NCI-H128 (cell line): Measurements from ENCODE around the gene ZFR2.

ENCODE experiments used
- DNase-seq: peaks from one replicate; lab custom pipeline; 2025; ENCODE audit not compliant: unreplicated experiment; lab: John Stamatoyannopoulos, UW

ZFR2 gene

DNA sequence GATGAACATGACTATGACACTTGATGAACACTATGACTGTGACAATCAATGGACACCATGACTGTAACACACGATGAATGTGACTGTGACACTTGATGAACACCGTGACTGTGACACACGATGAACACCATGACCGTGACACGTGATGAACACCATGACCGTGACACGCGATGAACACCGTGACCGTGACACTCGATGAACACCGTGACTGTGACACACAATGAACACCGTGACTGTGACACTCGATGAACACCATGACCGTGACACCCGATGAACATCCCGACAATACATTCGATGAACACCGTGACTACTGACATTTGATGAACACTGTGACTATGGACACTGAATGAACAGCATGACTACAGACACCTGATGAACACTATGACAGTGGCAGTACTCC lies 30.9 kb downstream of the ZFR2 start:
- no peak for DNase-seq

DNA sequence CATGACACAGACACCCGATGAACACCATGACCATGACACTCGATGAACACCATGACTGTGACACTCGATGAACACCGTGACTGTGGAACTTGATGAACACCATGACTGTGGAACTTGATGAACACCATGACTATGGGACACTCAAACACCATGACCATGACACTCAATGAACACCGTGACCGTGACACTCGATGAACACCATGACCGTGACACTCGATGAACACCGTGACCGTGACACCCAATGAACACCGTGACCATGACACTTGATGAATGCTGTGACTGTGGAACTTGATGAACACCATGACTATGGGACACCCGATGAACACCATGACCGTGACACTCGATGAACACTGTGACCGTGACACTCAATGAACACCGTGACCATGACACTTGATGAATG lies 31.5 kb downstream of the ZFR2 start:
- DNase-seq: no peak

DNA sequence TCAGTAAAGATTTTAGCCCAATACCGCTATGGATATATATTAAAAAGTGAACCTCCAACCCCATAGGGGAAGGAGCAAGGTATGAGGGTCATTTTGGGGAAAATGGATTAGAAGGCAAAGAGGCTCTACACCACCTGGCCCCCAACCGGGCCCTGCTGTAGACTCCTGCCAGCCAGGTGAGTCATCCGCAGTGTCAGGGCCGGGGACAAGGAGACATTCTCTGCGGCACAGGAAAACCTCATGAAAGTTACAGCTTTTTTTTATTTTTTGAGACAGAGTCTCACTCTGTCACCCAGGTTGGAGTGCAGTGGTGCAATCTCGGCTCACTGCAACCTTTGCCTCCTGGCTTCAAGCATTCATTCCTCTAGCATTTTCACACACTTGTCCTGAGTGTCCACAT lies 32.0 kb downstream of the ZFR2 start:
- no peak for DNase-seq

DNA sequence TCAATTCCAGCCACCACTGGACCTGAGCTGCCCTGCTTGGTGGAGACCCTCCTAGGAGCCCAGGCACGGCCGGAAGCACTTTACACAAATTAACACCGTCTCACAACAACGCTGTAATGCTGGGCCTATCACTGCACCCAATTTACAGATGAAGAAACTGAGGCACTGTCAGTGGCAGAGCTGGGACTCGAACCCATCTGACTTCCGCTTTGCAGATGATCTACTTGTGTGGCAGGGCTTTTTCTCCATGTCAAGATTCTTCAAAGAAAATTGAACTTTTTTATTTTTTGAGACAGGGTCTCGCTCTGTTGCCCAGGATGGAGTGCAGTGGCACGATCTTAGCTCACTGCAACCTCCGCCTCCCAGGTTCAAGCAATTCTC lies 33.8 kb downstream of the ZFR2 start:
- DNase-seq: no peak

DNA sequence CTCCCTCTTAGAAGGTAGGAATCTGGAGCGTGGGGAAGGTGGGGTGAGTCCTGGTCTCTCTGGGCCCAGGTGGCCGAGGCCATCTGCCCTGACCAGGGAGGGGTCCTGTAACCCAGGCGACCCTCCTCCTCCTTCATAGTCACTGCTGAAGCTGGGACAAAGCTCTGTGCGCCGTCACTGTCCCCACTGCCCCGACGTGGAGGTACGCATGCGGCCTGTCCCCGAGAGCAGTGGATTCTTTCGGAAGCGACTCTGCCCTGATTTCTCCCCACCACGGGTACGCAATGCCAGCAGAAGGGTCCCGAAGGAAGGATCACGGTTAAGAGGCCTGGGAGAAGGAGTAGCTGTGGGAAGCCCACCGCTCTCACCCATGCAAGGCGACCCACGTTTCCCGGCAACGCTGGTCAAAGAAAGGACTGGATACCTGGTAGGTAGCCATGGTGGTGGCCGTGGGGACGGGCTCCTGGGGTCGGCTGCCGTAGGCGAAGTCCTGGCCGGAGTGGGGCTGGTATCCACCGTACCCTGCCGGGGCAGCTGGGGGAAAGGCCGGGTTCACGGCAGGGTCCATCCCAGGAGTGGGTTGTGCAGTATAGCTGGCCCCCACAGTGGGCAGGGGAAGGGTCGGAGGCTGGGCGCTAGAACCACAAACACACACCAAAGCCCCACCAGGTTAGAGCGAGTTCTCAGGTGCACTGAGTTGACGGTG lies 34.3 kb downstream of the ZFR2 start:
- no peak for DNase-seq

DNA sequence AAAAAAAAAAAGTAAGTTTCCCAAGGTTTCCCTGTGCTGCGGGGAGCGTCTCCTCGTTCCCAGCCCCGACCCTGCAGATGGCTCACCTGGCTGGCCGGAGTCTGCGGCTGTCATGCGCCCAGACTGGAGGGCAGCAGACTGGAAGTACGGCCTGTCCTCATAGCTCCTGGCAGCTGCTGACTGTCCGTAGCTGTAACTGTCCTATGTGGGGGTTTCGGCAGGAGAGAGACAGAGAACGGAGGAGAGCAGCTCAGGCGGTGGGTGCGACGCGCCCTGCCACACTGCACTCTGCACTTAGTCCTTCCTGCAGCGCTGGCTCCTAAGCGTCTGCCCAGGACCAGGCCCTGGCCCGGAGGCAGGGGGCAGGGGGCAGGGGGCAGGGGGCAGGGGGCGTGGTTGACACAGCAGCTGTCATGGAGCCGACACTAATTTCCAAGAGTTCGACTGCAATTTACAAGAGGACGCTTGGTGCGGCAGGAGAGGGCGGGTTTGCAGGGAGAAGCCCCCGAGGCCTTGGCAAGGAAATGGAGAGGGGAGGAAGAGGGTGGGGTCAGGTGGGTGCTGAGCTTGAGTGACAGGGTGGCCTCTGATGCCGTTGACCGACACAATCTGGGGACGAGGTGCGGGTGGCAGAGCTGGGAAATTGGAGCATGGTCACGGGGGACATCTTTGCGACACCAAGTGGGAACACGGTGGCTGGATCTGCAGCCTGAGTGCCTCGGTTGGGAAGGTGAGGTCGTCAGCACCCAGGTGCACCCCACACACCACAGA lies 35.1 kb downstream of the ZFR2 start:
- DNase-seq: no peak

DNA sequence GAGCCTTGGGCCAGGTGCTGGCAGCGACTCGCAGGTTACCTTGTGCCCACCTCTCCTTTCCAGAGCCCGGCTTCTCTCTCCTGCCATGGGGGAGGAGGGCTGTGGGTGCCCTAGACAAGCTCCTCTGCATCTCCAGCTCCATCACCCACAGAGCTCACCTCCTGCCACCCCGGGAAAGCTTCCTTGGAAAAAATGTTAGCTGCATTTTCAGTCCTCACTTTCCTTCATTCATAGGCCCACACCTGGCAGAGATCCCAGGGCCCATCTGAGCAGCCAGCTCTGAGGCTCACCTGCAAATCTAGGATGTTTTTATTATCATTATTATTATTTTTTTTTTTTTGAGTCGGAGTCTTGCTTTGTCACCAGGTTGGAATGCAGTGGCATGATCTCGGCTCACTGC lies 36.8 kb downstream of the ZFR2 start:
- DNase-seq: no peak

DNA sequence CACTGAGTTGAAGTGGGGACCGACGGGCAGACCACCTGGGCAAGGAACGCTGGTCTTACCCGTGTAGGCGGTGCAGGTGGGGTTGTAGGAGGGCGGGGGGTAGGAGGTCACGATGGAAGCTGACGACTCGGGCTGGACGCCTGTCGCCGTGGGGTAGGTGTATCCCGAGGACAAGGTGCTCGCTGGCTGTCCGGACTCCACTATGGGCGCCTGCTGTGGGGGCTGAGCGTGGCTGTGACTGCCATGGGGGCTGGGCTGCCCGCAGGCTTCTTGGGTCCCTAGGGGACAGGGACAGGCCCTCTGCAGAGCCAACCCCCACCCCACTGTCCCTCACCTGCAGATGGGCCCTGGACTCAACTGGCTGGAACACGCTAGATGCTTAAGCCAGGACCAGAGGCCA lies 37.2 kb downstream of the ZFR2 start:
- no peak for DNase-seq

DNA sequence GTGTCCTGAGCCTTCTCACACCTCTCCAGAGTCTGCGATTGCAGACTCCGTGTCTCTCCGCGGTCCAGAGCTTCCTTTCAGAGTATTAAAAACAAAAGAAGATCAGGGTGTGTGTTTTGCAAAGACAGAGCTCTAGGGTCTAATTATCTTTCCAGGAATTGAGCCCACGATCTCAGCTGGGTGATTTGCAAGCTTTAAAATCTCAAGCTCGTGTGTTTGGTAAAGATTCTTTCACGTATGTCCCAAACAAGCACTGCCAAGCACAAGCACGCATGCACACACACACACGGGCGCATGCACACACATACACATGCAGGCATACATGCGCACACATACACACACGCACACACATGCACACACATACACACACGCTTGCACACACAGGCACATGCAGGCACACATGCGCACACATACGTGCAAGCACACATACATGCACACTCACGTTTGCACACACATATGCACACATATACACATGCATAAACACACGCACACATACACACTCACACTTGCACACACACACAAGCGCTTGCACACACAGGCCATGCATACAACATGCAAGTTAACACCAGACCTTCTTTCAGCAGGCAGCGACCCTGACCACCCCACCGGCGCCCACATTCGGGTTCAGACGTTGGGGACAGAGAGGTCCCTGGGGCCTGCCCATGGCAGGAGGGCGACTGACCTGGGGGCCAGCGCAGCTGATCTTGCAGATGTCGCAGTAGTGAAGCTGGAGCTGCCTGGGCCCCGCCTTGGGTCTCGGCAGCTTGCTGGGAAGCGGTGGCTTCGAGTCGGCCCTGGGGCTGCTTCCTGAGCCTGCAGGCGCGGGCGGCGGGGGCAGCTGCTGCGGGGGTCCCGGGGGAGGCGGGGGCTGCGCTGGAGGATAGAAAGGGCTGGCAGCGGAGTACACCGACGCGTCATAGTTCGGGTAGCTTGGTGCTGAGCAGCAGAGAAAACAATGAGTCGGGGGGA lies 37.9 kb downstream of the ZFR2 start:
- no peak for DNase-seq

DNA sequence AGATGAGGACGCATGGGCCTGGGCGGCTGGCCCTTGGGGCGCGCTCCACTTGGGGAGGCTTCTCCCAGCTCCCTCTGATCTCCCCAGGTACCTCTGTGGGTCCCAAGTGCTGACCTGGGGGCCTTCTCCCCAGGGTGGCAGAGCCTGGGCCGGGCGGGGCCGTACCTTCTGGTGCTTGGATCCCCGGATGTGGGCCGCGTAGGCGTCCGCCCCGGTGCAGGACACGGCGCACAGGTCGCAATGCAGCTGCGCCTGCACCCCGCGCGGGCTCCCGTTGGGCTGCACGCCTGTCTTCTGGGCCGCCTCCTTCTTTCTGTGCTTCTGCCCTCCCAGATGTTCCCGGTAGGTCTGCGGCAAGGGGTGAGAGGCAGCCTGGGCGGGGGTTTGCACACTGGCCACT lies 41.5 kb downstream of the ZFR2 start:
- no peak for DNase-seq

DNA sequence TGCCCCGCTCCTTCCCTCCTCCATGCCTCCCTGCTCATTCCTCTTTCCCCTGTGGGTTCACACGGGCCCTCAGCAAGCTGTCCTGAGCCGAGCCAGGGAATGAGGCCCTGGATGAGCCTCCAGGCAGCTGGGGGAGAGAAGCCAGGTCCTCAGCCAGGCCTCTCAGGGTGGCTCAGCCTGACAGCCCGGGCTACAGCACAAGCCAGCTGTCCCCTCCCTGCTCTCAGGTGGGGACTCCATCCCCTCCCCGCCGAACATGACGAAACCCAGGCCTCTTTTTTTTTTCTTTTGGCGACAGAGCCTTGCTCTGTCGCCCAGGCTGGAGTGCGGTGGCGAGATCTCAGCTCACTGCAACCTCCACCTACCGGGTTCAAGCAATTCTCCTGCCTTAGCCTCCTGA lies 42.7 kb downstream of the ZFR2 start:
- DNase-seq: no peak

DNA sequence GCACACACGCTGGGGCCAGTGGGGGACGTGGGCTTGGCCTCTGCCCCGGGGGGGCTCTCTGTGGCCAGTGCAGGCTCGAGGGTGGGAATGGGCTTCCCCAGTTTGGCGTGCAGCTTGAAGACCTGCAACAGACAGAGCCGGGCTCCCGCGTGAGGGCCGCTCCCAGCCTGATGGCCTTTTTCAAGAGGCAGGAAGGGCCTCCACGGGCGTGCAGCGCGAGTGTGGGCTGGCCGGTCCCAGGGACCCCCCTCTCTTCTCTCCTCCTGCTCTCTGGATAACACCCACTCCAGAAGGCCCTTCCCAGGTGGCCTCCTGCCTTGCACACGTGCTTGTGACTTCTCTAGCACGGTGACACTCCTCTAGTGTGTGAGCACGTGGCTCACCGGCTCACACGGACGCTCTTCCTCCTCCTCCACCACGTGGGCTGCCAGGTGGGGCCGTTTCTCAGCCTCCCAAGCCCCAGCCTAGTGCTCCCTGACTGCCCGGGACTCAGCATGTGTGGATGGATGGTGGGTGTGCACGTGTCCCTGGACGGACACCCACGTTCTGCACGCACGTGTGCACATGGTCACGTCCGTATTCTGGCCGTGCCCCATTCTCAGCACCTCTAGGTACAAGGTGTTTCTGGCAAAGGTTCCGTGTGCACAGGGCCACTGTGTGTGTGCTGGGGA lies 43.4 kb downstream of the ZFR2 start:
- DNase-seq: no peak

DNA sequence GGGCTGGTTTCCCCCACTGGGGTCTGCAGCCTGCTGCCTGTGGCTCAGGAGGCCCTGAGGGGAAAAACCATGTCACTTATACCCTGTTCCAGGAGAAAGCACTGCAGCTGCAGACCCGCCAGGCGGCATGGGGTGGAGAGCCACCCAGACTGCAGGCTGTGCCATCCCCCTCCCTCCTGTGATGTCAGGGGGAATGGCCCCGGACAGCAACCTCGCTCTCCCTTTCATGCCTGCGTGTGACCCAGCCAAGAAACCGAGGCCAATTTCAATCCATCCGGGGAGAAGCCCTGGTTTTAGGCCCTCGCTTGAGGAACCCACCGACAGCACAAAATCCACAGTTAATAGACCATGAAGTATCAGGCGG lies 45.5 kb downstream of the ZFR2 start:
- no peak for DNase-seq

DNA sequence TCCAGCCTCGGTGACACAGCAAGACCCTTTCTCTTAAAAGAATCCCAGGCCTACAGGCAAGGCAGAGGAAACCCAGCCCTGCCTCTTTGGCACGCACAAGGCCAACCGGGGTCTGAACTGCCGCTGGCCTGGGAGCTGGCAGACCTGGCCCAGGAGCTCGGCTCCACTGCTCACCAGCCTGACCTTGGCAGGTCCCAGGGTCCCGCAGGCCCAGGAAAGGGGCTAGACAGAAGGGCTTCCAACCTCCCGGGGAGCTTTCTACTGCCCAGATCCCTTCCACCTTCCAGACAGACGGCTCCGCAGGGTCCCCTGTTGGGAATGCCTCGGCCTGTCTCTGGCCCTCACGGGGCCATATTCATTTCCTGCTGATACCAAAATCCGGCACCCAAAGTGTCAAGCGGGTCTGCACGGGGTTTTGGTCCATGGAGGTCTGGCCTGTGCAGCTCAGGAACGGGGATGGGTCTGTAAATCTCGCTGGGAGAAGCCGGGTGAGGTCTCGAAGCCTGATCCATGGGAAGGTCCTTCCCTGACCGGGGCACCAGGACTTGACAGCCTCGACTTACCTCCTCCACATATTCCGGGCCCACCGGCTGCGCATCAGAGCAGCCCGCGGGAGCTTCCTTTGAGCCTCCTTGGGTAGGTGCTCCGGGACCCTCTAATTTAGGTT lies 46.0 kb downstream of the ZFR2 start:
- DNase-seq: no peak

DNA sequence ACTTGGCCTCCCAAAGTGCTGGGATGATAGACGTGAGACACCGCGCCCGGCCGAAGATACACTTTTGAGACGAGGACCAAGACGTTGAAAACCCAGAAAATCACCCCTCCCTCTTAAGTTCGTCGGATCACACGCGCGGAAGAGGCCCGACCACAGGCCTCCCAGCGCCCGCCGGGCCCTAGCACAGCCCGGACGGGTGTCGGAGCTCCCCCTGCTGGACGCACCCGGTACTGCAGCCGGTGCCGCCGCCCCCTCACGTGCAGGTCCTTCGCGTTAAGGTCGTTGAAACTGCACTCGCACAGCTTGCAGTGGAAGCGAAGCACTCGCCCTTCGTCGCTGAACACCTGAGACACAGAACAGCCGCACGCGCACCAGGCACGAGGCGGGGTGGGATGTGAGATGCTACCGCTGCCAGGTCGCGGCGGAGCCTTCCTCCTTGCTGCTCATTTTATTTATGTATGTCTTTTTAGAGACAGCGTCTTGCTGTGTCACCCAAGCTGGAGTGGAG lies 46.9 kb downstream of the ZFR2 start:
- peak; percentile 3 for DNase-seq

DNA sequence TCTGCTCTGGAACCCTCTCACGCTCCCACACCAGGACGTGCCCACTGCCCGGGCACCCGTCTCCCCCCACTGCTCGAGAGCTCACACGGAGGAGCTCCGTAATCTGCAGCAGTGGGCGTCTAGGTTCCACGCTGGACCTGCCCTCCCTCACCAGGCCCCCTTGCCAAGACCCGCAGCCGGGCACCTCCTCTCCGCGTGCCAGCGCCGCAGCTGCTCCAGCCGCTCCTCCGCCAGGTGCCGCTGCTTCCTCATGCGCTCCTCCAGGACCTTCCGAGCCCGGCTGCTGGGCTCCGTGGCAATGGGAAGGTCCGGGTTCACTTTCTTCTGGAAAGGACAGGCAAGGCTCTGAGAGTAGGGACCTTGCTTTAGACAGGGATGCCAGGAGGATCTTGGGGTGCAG lies 47.7 kb downstream of the ZFR2 start:
- DNase-seq: peak; percentile 20

DNA sequence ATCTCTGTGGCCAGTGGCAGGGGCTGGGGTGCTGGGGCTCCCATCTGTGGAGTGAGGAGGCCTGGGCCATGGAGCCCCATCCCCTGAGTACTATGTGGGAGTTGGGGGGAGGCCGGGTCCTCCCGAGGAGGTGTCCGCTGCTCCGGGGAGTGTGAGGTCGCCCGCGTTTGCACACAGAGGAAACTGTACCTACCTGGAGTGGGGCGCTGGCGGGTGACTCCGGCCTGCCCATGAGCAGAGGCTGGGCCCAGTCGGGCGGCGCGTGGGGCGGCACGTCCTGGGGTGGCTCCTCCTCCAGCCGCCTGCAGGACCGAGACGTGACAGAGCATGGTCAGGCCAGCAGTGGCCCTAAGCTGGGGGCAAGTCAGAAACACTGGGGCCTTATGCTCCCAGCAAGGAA lies 48.8 kb downstream of the ZFR2 start:
- no peak for DNase-seq

DNA sequence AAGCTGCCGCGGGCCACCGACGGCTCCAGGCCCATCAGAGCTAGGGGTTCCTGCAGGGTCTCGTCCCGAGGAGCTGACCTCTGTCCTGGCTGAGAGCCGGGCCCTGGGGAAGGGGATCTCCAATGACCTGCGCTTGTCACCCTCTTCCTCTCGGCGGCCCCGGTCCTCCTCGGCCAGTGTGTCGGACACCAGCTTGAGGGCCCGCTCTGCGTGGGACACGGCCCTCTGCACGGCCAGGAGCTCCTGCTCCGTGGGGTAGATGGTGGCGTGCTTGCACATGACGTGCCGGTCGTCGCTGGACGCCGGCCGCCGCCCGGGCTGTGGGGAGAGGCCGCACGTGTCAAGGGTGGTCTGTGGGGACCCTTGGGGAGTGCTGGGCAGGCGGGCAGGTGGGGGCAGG lies 49.9 kb downstream of the ZFR2 start:
- DNase-seq: no peak

DNA sequence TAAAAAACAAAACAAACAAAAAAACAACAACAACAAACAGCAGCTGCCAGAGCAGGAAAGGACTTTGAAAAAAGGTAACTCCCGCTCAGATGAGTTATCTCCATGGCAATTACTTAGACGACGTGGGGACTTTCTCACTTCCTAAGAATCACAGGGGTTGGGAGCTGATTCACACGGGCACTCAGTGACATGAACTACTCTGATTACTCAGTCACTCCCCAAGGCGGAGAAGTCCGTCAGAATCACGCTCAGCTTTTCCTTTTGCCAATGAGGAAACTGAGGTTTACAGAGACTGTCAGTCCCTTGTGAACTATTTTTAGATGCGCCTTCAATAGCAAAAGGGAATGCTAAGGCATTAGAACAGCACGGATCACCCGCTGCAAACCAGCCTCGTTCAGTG lies 50.4 kb downstream of the ZFR2 start:
- no peak for DNase-seq

DNA sequence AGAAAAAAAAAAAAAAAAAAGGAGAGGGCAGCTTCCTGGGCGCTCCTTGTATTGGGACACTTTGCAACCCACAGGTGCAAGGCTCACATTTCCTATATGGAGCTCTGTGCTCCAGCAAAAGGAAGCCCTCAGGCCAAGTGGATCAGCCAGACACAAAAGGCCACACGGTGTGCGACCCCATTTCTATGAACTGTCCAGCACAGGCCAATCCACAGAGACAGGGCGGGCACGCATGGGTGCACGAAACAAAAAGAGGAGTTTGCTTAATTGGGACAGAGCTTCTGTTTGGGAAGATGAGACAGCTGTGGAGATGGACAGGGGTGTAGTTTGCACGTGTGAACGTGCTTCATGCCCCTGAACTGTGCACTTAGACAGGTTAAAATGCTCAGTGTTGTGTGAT lies 51.1 kb downstream of the ZFR2 start:
- no peak for DNase-seq
